ENCODE results near the gene SH3GLB1. TPM values are rescaled to one million over a fixed set of nuclear protein-coding genes. Genes with fewer than 3 reads are reported as not detected.

The SH3GLB1 gene
- total RNA-seq, 1 experiment from 2014 or later: 36.6 TPM

DNA sequence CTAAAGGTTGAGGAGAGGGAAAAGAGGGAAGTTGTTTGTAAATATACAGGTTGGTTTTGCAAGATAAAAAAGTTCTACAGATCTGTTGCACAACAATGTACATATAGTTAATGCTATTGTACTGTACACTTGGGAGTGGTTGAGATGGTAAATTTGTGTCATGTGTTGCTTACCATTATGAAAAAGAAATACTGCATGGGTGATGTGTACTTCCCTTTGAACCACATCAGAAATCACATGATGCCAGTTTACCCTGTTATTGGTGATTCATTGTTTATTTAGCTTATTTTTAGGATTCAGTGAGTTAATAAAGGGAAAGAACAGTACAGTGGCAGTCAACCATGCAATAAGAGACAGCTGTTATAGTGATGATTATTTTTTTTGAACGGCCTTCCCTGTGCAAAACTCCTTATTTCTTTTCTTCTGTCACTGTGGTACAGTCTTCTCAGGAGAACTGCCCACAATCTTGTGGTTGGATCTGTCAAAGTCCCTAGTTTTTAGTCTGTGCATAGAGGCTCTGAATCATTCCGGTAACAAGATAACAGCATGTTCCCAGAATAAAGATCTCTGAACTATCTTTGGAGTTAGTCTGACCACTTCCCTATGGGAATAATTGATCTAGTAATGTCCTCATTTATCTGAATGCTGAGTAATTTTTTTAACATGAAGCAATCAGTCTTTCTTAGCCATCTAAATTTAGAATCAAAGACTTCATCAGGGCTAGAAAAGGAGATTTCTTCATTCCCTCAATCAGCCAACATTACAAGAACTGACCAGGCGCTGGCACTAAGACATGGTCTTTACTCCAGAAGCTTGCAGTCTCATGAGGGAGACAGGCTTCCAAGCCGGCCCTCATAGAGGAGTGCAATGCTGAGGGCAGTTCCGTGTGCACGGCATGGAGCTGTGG is 84.2 kb downstream of the SH3GLB1 start:
- H3K4me2 ChIP-seq (ENCODE audit: insufficient read depth, insufficient read length, low read length): no peak overlapping the region

More for the DNA sequence above, 84.2 kb downstream of the SH3GLB1 start:
- Histone ChIP-seq H2BK12ac (ENCODE audit: insufficient read length, low read depth, low read length) (no peak overlapping the region), H3K9me3 (ENCODE audit: control insufficient read depth, low read depth, low read length) (no peaks in the 10 kb centered on the region), H4K8ac (replicated peaks; ENCODE audit: insufficient read length, low read depth, low read length) (no peak overlapping the region), H2AFZ (ENCODE audit: low read length) (no peak overlapping the region), H3K79me1 (ENCODE audit: insufficient read depth, low read depth, low read length, poor library complexity, severe bottlenecking) (no peaks in the 10 kb centered on the region), H3K27me3 (ENCODE audit: insufficient read depth, low read length) (no peaks in the 10 kb centered on the region), H2BK5ac (ENCODE audit: insufficient read length, low read length) (no peak overlapping the region), H4K5ac (ENCODE audit: insufficient read length, low read depth, low read length) (no peak overlapping the region), H3K79me2 (ENCODE audit: insufficient read depth, low read length) (no peaks in the 10 kb centered on the region), H3K56ac (ENCODE audit: insufficient read length, low read depth, low read length) (no peak overlapping the region), H3K18ac (ENCODE audit: insufficient read length, low read depth, low read length) (no peak overlapping the region), H4K20me1 (ENCODE audit: control insufficient read depth, insufficient read depth, insufficient read length) (no peaks in the 10 kb centered on the region), H2AK5ac (ENCODE audit: insufficient read length, low read length) (no peak overlapping the region), H3K23me2 (ENCODE audit: insufficient read length, low read depth, low read length, poor library complexity, severe bottlenecking) (no peaks in the 10 kb centered on the region), H3K27ac (ENCODE audit: insufficient read length, low read depth, low read length) (no peak overlapping the region), H3K4ac (ENCODE audit: low read depth, low read length) (no peak overlapping the region), H3K14ac (ENCODE audit: insufficient read depth, low read length) (no peak overlapping the region), H3K23ac (ENCODE audit: insufficient read length, low read depth, low read length) (no peak overlapping the region), H2BK120ac (ENCODE audit: low read depth, low read length, poor library complexity, severe bottlenecking) (no peak overlapping the region), H4K91ac (ENCODE audit: insufficient read length, low read depth, low read length) (no peak overlapping the region), H3T11ph (ENCODE audit: low read length) (no peak overlapping the region), H3K9ac (ENCODE audit: extremely low read depth, insufficient read length, low read length) (no peak overlapping the region), H3K4me1 (ENCODE audit: insufficient read depth, low read length) (no peaks in the 10 kb centered on the region), H2BK20ac (ENCODE audit: low read depth, low read length, poor library complexity, severe bottlenecking) (no peak overlapping the region), H2BK15ac (ENCODE audit: low read depth, low read length) (no peak overlapping the region)
- Mint-ChIP-seq H3K36me3 (ENCODE audit: insufficient read depth in 1 of 3, low read depth in 3 of 3) (no peaks in the 10 kb centered on the region), H3K27ac (no peak overlapping the region; a peak in 1 of 7 replicates), H3K9me3 (no peaks in the 10 kb centered on the region), H3K4me1 (peaks cover 0 to 7% of the 10 kb centered on the region in 2 experiments; a peak in 1 of 4 replicates), H3K4me3 (no peak overlapping the region), H3K27me3 (ENCODE audit: low read depth) (no peaks in the 10 kb centered on the region)
- no peak for DNase-seq
- WGBS (ENCODE audit: extremely low coverage, insufficient read length, low lambda C conversion rate): no CpG with 5 or more reads among the region's 6 CpGs
- TF ChIP-seq, protein P1, sequence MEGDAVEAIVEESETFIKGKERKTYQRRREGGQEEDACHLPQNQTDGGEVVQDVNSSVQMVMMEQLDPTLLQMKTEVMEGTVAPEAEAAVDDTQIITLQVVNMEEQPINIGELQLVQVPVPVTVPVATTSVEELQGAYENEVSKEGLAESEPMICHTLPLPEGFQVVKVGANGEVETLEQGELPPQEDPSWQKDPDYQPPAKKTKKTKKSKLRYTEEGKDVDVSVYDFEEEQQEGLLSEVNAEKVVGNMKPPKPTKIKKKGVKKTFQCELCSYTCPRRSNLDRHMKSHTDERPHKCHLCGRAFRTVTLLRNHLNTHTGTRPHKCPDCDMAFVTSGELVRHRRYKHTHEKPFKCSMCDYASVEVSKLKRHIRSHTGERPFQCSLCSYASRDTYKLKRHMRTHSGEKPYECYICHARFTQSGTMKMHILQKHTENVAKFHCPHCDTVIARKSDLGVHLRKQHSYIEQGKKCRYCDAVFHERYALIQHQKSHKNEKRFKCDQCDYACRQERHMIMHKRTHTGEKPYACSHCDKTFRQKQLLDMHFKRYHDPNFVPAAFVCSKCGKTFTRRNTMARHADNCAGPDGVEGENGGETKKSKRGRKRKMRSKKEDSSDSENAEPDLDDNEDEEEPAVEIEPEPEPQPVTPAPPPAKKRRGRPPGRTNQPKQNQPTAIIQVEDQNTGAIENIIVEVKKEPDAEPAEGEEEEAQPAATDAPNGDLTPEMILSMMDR (conservative IDR thresholded peaks at IDR 0.05): no peak

All from H9 (cell line).